GM06990 (cell line): ENCODE measurements around the gene HMOX2.

Experiments
- DNase-seq: peaks from one replicate; pipeline ENCODE4 v3.0.0-alpha.2; 2011; ENCODE audit not compliant: insufficient read length; ENCODE audit errors: extremely low read depth
- H3K27me3 ChIP-seq: replicated peaks from 2 replicates; pipeline ENCODE4 v1.6.0; 2011; ENCODE audit warnings: low read length; ENCODE audit not compliant: control insufficient read depth, insufficient read depth
- H3K36me3 ChIP-seq: 2 replicates; pipeline ENCODE4 v1.5.1; 2011; ENCODE audit warnings: low read length; ENCODE audit not compliant: control insufficient read depth, insufficient read depth
- H3K4me3 ChIP-seq: replicated peaks from 2 replicates; pipeline ENCODE4 v1.5.1; 2011; ENCODE audit warnings: low read depth, mild to moderate bottlenecking, control low read depth, low read length
- TF ChIP-seq, protein P1 (sequence below): IDR thresholded peaks from 2 replicates; pipeline ENCODE4 v1.5.1; 2011; ENCODE audit warnings: low read length, control low read depth, mild to moderate bottlenecking, inconsistent platforms; ENCODE audit not compliant: insufficient read depth, poor library complexity, severe bottlenecking

Gene HMOX2

GRCh38 chr16:4510131-4510530, 33.9 kb downstream of the HMOX2 start:
- Histone ChIP-seq H3K36me3 (peaks cover 42% of the 10 kb centered on the region), H3K27me3 (no peaks in the 10 kb centered on the region), H3K4me3 (no peak overlapping the region)
- no peak for DNase-seq
- TF ChIP-seq, protein P1, sequence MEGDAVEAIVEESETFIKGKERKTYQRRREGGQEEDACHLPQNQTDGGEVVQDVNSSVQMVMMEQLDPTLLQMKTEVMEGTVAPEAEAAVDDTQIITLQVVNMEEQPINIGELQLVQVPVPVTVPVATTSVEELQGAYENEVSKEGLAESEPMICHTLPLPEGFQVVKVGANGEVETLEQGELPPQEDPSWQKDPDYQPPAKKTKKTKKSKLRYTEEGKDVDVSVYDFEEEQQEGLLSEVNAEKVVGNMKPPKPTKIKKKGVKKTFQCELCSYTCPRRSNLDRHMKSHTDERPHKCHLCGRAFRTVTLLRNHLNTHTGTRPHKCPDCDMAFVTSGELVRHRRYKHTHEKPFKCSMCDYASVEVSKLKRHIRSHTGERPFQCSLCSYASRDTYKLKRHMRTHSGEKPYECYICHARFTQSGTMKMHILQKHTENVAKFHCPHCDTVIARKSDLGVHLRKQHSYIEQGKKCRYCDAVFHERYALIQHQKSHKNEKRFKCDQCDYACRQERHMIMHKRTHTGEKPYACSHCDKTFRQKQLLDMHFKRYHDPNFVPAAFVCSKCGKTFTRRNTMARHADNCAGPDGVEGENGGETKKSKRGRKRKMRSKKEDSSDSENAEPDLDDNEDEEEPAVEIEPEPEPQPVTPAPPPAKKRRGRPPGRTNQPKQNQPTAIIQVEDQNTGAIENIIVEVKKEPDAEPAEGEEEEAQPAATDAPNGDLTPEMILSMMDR: no peak

DNA sequence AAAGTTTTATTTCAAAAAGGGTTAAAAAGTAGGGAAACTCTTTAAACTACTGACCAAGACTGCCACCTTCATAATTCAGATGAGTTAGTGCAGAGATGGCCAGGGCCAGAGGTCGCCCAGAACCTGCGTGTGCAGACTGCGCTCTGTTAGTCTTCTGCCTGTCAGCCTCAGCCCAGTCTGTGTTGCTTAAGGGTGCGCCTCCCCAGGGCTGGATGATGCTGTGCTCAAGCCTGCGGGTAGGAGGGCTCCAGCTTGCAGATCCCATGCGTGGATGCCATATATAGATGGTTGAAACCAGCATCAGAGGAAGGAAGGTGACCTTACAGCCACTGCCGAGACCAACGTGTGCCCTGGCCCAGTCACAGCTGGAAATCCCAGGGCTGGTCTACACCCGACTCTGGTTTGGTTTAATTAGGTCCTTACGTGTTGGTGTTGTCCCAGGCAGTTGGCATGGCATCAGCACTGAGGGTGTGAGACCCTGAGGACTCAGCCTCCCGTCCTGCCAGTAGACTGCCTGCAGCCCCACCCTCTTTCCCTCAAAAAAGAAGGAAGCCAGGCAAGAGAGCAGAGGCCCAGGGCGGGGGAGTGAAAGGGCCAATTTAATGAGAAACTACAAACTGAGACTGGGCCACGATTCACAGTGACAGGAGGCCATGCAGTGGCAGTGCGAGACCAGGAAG, 34.7 kb downstream of the HMOX2 start:
- H3K36me3 ChIP-seq: peaks cover 42% of the 10 kb centered on the region
- TF ChIP-seq, protein P1: no peak
- no peak for DNase-seq
- no peaks in the 10 kb centered on the region for H3K27me3 ChIP-seq
- H3K4me3 ChIP-seq: no peak overlapping the region

- H3K27me3 ChIP-seq: no peaks in the 10 kb centered on the region
- no peak for DNase-seq
- H3K4me3 ChIP-seq: no peak overlapping the region
- peaks cover 41% of the 10 kb centered on the region for H3K36me3 ChIP-seq
- TF ChIP-seq, protein P1: no peak
Observed at GRCh38 chr16:4511441-4512082, 35.4 kb downstream of the HMOX2 start.

GRCh38 chr16:4512473-4512872, 36.3 kb downstream of the HMOX2 start:
- TF ChIP-seq, protein P1: no peak
- H3K27me3 ChIP-seq: no peaks in the 10 kb centered on the region
- peaks cover 37% of the 10 kb centered on the region for H3K36me3 ChIP-seq
- no peak overlapping the region for H3K4me3 ChIP-seq
- no peak for DNase-seq

- DNase-seq: no peak
- Histone ChIP-seq H3K4me3 (no peak overlapping the region), H3K36me3 (peaks cover 29% of the 10 kb centered on the region), H3K27me3 (no peaks in the 10 kb centered on the region)
- TF ChIP-seq, protein P1: no peak
Observed at GRCh38 chr16:4513086-4513860, 37.1 kb downstream of the HMOX2 start.
